A673 (cell line): Measurements from ENCODE around the gene HDHD3. TPM values are rescaled to one million over a fixed set of nuclear protein-coding genes. Genes with fewer than 3 reads are reported as not detected.

Source experiments
- BruUV-seq: library from RNA; stranded (reverse); fragments of 400-500 nt; replicated peaks from 2 replicates; lab custom pipeline; 2021; lab: Mats Ljungman, UMichigan
- CTCF ChIA-PET: fragments of 300-600 bp; sonication (Branson Sonifier 250); formaldehyde crosslinking; loops from one replicate; lab custom pipeline; 2022; ENCODE audit warnings: antibody characterized with exemption; lab: Charles Lee
- POLR2A ChIA-PET: fragments of 300-600 bp; sonication (Branson Sonifier 250); formaldehyde crosslinking; loops from one replicate; lab custom pipeline; 2022; ENCODE audit warnings: antibody characterized with exemption; ENCODE audit not compliant: low non-redundant PET; lab: Charles Lee
- DNase-seq: peaks from one replicate; pipeline ENCODE4 v3.0.0-alpha.2; 2015; ENCODE audit warnings: low spot score
- H3K27ac ChIP-seq: fragments of 200-600 bp; sonication (generic); 2 replicates; pipeline ENCODE4 v1.5.1; 2016; ENCODE audit warnings: mixed run types, low read depth, mild to moderate bottlenecking, mixed read lengths, antibody characterized with exemption, low read length; ENCODE audit not compliant: poor library complexity, severe bottlenecking
- H3K27me3 ChIP-seq: fragments of 200-600 bp; sonication (generic); replicated peaks from 2 replicates; pipeline ENCODE4 v1.6.1; 2017; ENCODE audit warnings: mixed run types, low read depth, mild to moderate bottlenecking, mixed read lengths, antibody characterized with exemption, low read length; ENCODE audit not compliant: insufficient read depth, poor library complexity
- H3K36me3 ChIP-seq: fragments of 200-600 bp; sonication (generic); 2 replicates; pipeline ENCODE4 v1.6.1; 2016; ENCODE audit warnings: mixed run types, mild to moderate bottlenecking, mixed read lengths, antibody characterized with exemption, low read length; ENCODE audit not compliant: insufficient read depth, poor library complexity, severe bottlenecking
- H3K4me1 ChIP-seq: fragments of 200-600 bp; sonication (generic); 2 replicates; pipeline ENCODE4 v1.6.1; 2017; ENCODE audit warnings: mixed run types, mild to moderate bottlenecking, mixed read lengths, antibody characterized with exemption, low read length; ENCODE audit not compliant: insufficient read depth, poor library complexity, severe bottlenecking
- H3K4me3 ChIP-seq: fragments of 200-600 bp; sonication (generic); 2 replicates; pipeline ENCODE4 v1.5.1; 2016; ENCODE audit warnings: low read depth, mixed run types, mild to moderate bottlenecking, mixed read lengths, low read length; ENCODE audit not compliant: poor library complexity, severe bottlenecking
- H3K9me3 ChIP-seq: fragments of 200-600 bp; sonication (generic); 2 replicates; pipeline ENCODE4 v1.6.1; 2016; ENCODE audit warnings: mixed run types, low read depth, mild to moderate bottlenecking, mixed read lengths, antibody characterized with exemption, low read length; ENCODE audit not compliant: poor library complexity, severe bottlenecking
- CTCF ChIP-seq: fragments of 300-800, 200-600 bp; sonication (generic); conservative IDR thresholded peaks from 2 replicates; pipeline ENCODE4 v1.5.1; 2017; ENCODE audit warnings: low read depth, mild to moderate bottlenecking, antibody characterized with exemption, low read length, moderate library complexity, mixed read lengths
- EZH2 ChIP-seq: fragments of 200-600 bp; sonication (generic); IDR thresholded peaks from 2 replicates; pipeline ENCODE4 v1.6.1; 2017; ENCODE audit warnings: borderline replicate concordance, low read depth, mild to moderate bottlenecking, mixed read lengths, antibody characterized with exemption, low read length; ENCODE audit not compliant: poor library complexity, severe bottlenecking
- intact Hi-C: fragments of 100-400 bp; cut with micrococcal nuclease; formaldehyde crosslinking; loops from one replicate; pipeline ENCODE4 v1.10.0; 2022; ENCODE audit not compliant: unreplicated experiment
- total RNA-seq: library from RNA; stranded (reverse); gene quantifications from 2 replicates; pipeline ENCODE4 v1.2.3, GENCODE V29; 2021

HDHD3 gene
- total RNA-seq, 1 experiment from 2014 or later: 9.4 TPM

- Histone ChIP-seq H3K4me3 (peak within 1 kb of the TSS; percentile 43), H3K36me3 (no peaks in the 10 kb centered on the region), H3K27me3 (peaks cover 42% of the 10 kb centered on the region), H3K27ac (no peak within 1 kb of the TSS), H3K4me1 (no peaks in the 10 kb centered on the region), H3K9me3 (no peaks in the 10 kb centered on the region)
- TF ChIP-seq EZH2 (no peak), CTCF (no peak)
- CTCF ChIA-PET: no interaction called here
- POLR2A ChIA-PET: no interaction called here
- DNase-seq: no peak
- BruUV-seq: no TSS peak
- intact Hi-C loops: no loop called here
These were observed 27.2 kb downstream of the HDHD3 start, which contains the start of gene BSPRY for GRCh38 chr9:113349445-113350094. Gene BSPRY, plus strand, starts transcription at chr9:113349541. Its CDS starts 39 bp downstream, at chr9:113349580.

- peak overlapping the region; percentile 43 for H3K4me3 ChIP-seq
- intact Hi-C loops: no loop called here
These were observed 27.7 kb downstream of the HDHD3 start for GRCh38 chr9:113349066-113349444.

GRCh38 chr9:113348437-113348836, 28.3 kb downstream of the HDHD3 start:
- H3K4me1 ChIP-seq: peaks cover 7% of the 10 kb centered on the region
- no TSS peak for BruUV-seq
- H3K27ac ChIP-seq: no peak overlapping the region
- ChIA-PET POLR2A (no interaction called here), CTCF (no interaction called here)
- no peaks in the 10 kb centered on the region for H3K9me3 ChIP-seq
- no peaks in the 10 kb centered on the region for H3K36me3 ChIP-seq
- no peak overlapping the region for H3K4me3 ChIP-seq
- H3K27me3 ChIP-seq: peaks cover 42% of the 10 kb centered on the region
- TF ChIP-seq CTCF: no peak
- TF ChIP-seq EZH2: no peak
- intact Hi-C loops: no loop called here
- DNase-seq: no peak

More at GRCh38 chr9:113349066-113349444, 27.7 kb downstream of the HDHD3 start:
- no TSS peak for BruUV-seq
- ChIA-PET POLR2A (no interaction called here), CTCF (no interaction called here)
- TF ChIP-seq CTCF (no peak), EZH2 (no peak)
- DNase-seq: no peak
- H3K27ac ChIP-seq: no peak overlapping the region
- peaks cover under 1% of the 10 kb centered on the region for H3K4me1 ChIP-seq
- H3K27me3 ChIP-seq: peaks cover 42% of the 10 kb centered on the region
- H3K9me3 ChIP-seq: no peaks in the 10 kb centered on the region
- no peaks in the 10 kb centered on the region for H3K36me3 ChIP-seq
